Neural progenitor cell (in vitro differentiated cells): ENCODE measurements around the gene PDE7B. TPM values are rescaled to one million over a fixed set of nuclear protein-coding genes. Genes with fewer than 3 reads are reported as not detected.

Source experiments
- DNase-seq: peaks from one replicate; pipeline ENCODE4 v3.0.0-alpha.2; 2016; ENCODE audit warnings: low spot score
- H2AFZ ChIP-seq: fragments of 200-600 bp; sonication (generic); replicated peaks from 2 replicates; pipeline ENCODE4 v1.6.1; 2016; ENCODE audit warnings: antibody characterized with exemption
- H3F3A ChIP-seq: fragments of 200-600 bp; sonication (generic); 2 replicates; pipeline ENCODE4 v1.6.1; 2016; ENCODE audit warnings: antibody characterized with exemption, low read depth
- H3K27ac ChIP-seq: fragments of 200-600 bp; sonication (generic); 2 replicates; pipeline ENCODE4 v1.5.1; 2016; ENCODE audit warnings: mild to moderate bottlenecking
- H3K27me3 ChIP-seq: fragments of 200-600 bp; sonication (generic); 2 replicates; pipeline ENCODE4 v1.6.1; 2016; ENCODE audit warnings: mild to moderate bottlenecking, moderate library complexity
- H3K36me3 ChIP-seq: fragments of 200-600 bp; sonication (generic); 2 replicates; pipeline ENCODE4 v1.5.1; 2016
- H3K4me1 ChIP-seq: fragments of 200-600 bp; sonication (generic); 2 replicates; pipeline ENCODE4 v1.6.1; 2016; ENCODE audit warnings: mixed run types
- H3K4me2 ChIP-seq: fragments of 200-600 bp; sonication (generic); 2 replicates; pipeline ENCODE4 v1.6.1; 2016
- H3K4me3 ChIP-seq: fragments of 200-600 bp; sonication (generic); 2 replicates; pipeline ENCODE4 v1.5.1; 2016
- H3K79me2 ChIP-seq: fragments of 200-600 bp; sonication (generic); 2 replicates; pipeline ENCODE4 v1.6.1; 2016; ENCODE audit warnings: low read depth
- H3K9ac ChIP-seq: fragments of 200-600 bp; sonication (generic); 2 replicates; pipeline ENCODE4 v1.6.1; 2016
- H3K9me3 ChIP-seq: fragments of 200-600 bp; sonication (generic); 2 replicates; pipeline ENCODE4 v1.5.1; 2016; ENCODE audit warnings: low read depth
- H4K20me1 ChIP-seq: fragments of 200-600 bp; sonication (generic); 2 replicates; pipeline ENCODE4 v1.6.1; 2016; ENCODE audit warnings: low read depth
- H3K27ac Mint-ChIP-seq: 3 replicates; pipeline ENCODE4 v1.8.0; 2021; ENCODE audit warnings: mixed read lengths
- H3K27me3 Mint-ChIP-seq: 2 replicates; pipeline ENCODE4 v1.8.0; 2022; ENCODE audit warnings: low read depth, mild to moderate bottlenecking, inconsistent platforms, moderate library complexity, mixed read lengths; ENCODE audit not compliant: insufficient read depth
- H3K36me3 Mint-ChIP-seq: 3 replicates; pipeline ENCODE4 v1.8.0; 2021; ENCODE audit warnings: mixed read lengths
- H3K4me1 Mint-ChIP-seq: 3 replicates; pipeline ENCODE4 v1.8.0; 2021; ENCODE audit warnings: mixed read lengths
- H3K4me3 Mint-ChIP-seq: 3 replicates; pipeline ENCODE4 v1.8.0; 2021; ENCODE audit warnings: mild to moderate bottlenecking, moderate library complexity, mixed read lengths
- H3K9me3 Mint-ChIP-seq: 3 replicates; pipeline ENCODE4 v1.8.0; 2020; ENCODE audit warnings: mixed read lengths
- EZH2 ChIP-seq: fragments of 200-600 bp; sonication (generic); IDR thresholded peaks from 2 replicates; pipeline ENCODE4 v1.6.1; 2017; ENCODE audit warnings: antibody characterized with exemption, mild to moderate bottlenecking, moderate library complexity
- EZH2phosphoT487 ChIP-seq: fragments of 200-600 bp; sonication (generic); IDR thresholded peaks from 2 replicates; pipeline ENCODE4 v1.6.1; 2017; ENCODE audit warnings: antibody characterized with exemption
- total RNA-seq: library from RNA; depleted of rRNA; stranded (reverse); fragments of >200 nt; gene quantifications from 2 replicates; pipeline ENCODE4 v1.2.3, GENCODE V29; 2015; ENCODE audit warnings: low replicate concordance
- TF ChIP-seq, protein P1 (sequence below): fragments of 200-600 bp; sonication (generic); IDR thresholded peaks from 2 replicates; pipeline ENCODE4 v1.5.1; 2017; ENCODE audit warnings: antibody characterized with exemption, mild to moderate bottlenecking

PDE7B gene
- total RNA-seq, 1 donor from 2014 or later: 0.04 TPM

DNA sequence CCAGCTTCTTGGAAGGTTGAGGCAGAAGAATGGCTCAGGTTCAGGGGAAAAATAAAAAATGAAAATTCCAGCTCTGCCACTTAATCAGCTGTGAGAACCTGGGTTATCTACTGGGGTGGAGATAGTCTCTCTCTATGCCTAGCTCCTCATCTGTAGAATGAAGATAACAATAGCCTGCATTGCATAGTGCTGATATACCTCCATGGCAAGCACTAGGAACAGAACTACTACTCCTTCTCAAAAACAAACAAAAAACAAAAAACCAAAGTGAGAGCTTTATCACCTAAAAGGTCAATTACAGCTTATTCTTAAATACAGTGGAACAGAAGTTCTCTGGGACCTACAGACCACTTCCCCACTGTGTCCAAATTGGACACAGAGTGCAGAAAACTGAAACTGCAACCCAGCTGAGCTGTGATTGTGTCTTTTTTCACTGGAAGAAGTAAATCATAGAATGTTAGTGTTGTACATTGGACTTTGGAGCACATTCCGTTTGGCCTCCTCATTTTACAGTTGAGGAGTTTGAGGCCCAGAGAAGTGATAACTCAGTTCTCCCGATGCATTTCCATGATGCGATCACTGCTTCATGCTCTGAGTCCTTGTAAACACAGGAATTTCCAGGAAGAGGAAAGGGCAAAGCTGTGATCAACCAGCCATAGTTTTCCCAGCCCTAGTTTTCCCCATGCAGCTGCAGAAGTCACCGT is 375.3 kb downstream of the PDE7B start:
- Mint-ChIP-seq H3K4me1 (no peaks in the 10 kb centered on the region), H3K4me3 (no peak overlapping the region), H3K27me3 (peaks cover 2% of the 10 kb centered on the region), H3K27ac (no peak overlapping the region), H3K36me3 (no peaks in the 10 kb centered on the region), H3K9me3 (peaks cover 3% of the 10 kb centered on the region)
- no peak for DNase-seq
- TF ChIP-seq, protein P1, sequence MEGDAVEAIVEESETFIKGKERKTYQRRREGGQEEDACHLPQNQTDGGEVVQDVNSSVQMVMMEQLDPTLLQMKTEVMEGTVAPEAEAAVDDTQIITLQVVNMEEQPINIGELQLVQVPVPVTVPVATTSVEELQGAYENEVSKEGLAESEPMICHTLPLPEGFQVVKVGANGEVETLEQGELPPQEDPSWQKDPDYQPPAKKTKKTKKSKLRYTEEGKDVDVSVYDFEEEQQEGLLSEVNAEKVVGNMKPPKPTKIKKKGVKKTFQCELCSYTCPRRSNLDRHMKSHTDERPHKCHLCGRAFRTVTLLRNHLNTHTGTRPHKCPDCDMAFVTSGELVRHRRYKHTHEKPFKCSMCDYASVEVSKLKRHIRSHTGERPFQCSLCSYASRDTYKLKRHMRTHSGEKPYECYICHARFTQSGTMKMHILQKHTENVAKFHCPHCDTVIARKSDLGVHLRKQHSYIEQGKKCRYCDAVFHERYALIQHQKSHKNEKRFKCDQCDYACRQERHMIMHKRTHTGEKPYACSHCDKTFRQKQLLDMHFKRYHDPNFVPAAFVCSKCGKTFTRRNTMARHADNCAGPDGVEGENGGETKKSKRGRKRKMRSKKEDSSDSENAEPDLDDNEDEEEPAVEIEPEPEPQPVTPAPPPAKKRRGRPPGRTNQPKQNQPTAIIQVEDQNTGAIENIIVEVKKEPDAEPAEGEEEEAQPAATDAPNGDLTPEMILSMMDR: no peak
- no peak for TF ChIP-seq EZH2
- no peak for TF ChIP-seq EZH2phosphoT487
- H3K9ac ChIP-seq: no peak overlapping the region
- H3F3A ChIP-seq: no peaks in the 10 kb centered on the region
- H3K9me3 ChIP-seq: no peaks in the 10 kb centered on the region
- H3K4me3 ChIP-seq: no peak overlapping the region
- H3K4me1 ChIP-seq: no peaks in the 10 kb centered on the region
- no peaks in the 10 kb centered on the region for H3K36me3 ChIP-seq
- H2AFZ ChIP-seq: no peak overlapping the region
- no peaks in the 10 kb centered on the region for H4K20me1 ChIP-seq
- H3K79me2 ChIP-seq: no peaks in the 10 kb centered on the region
- no peak overlapping the region for H3K4me2 ChIP-seq
- H3K27me3 ChIP-seq: no peaks in the 10 kb centered on the region
- H3K27ac ChIP-seq: no peak overlapping the region

DNA sequence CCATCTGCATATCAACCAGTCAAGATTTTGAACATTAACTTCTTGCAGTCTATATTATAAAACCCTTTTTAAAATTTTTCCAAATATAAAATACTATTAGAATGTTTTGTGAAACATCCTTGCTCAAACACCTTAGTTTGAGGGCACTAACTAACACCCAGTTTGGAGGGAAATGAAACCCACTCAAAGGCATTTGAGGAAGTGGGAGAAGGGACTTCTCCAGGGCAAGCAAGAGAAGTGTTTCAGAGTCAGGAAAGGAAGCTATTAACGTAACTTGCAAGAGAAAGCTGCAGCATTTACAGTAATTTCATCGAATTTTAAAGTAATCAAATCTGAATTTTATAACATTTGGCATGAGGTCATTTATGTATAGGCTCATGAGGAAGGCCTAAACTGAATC is 377.3 kb downstream of the PDE7B start:
- Mint-ChIP-seq H3K27ac (no peak overlapping the region), H3K4me1 (no peaks in the 10 kb centered on the region), H3K4me3 (no peak overlapping the region), H3K36me3 (no peaks in the 10 kb centered on the region), H3K27me3 (no peaks in the 10 kb centered on the region), H3K9me3 (no peaks in the 10 kb centered on the region)
- Histone ChIP-seq H3K9me3 (no peaks in the 10 kb centered on the region), H2AFZ (no peak overlapping the region), H3K4me2 (no peak overlapping the region), H3K9ac (no peak overlapping the region), H3K79me2 (no peaks in the 10 kb centered on the region), H3F3A (no peaks in the 10 kb centered on the region), H3K4me3 (no peak overlapping the region), H3K36me3 (no peaks in the 10 kb centered on the region), H4K20me1 (no peaks in the 10 kb centered on the region), H3K27ac (no peak overlapping the region), H3K27me3 (no peaks in the 10 kb centered on the region), H3K4me1 (no peaks in the 10 kb centered on the region)
- TF ChIP-seq EZH2phosphoT487 (no peak), EZH2 (no peak)
- TF ChIP-seq, protein P1: no peak
- no peak for DNase-seq

DNA sequence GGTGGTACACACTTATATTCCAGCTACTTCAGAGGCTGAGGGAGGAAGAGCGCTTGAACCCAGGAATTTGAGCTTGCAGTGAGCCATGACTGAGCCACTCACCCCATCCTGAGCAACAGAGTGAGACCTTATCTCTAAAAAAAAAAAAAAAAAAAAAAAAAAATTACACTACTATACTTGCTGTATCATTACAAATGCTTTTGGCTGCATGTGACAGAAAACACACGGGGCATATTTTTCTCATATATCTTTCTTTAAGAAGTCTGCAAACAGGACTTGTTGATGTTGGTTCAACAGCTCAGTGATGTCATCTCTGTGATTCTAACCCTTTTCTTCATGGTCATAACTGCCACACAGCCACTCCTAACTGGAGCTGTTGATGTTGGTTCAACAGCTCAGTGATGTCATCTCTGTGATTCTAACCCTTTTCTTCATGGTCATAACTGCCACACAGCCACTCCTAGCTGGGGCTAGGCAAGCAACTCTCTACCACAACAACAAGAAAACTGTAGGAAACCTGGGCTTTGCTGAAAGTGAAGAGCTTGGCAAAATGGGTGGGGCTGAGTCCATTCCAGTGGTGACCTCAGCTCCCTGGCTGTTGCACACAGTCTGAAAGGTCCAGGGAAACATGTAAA is 378.8 kb downstream of the PDE7B start:
- H3K9me3 Mint-ChIP-seq: no peaks in the 10 kb centered on the region
- Histone ChIP-seq H3K27ac (no peak overlapping the region), H3K9me3 (no peaks in the 10 kb centered on the region), H3K4me3 (no peak overlapping the region), H3K36me3 (no peaks in the 10 kb centered on the region), H3K4me2 (no peak overlapping the region), H3F3A (no peaks in the 10 kb centered on the region), H4K20me1 (no peaks in the 10 kb centered on the region), H3K79me2 (no peaks in the 10 kb centered on the region), H2AFZ (no peak overlapping the region), H3K9ac (no peak overlapping the region), H3K27me3 (no peaks in the 10 kb centered on the region), H3K4me1 (no peaks in the 10 kb centered on the region)
- DNase-seq: no peak
- H3K36me3 Mint-ChIP-seq: no peaks in the 10 kb centered on the region
- TF ChIP-seq, protein P1: no peak
- TF ChIP-seq EZH2phosphoT487 (no peak), EZH2 (no peak)
- H3K27ac Mint-ChIP-seq: no peak overlapping the region
- H3K4me1 Mint-ChIP-seq: no peaks in the 10 kb centered on the region
- no peaks in the 10 kb centered on the region for H3K27me3 Mint-ChIP-seq
- H3K4me3 Mint-ChIP-seq: no peak overlapping the region
